H1 (cell line): ENCODE data around the gene MAML1. TPM values are rescaled to one million over a fixed set of nuclear protein-coding genes. Genes with fewer than 3 reads are reported as not detected.

Experiments used
- CTCF ChIA-PET: fragments of 300-600 bp; sonication (Branson Sonifier 250); formaldehyde crosslinking; loops from one replicate; lab custom pipeline; 2021; ENCODE audit not compliant: partially characterized antibody; lab: Charles Lee
- POLR2A ChIA-PET: fragments of 300-600 bp; sonication (Branson Sonifier 250); formaldehyde crosslinking; loops from one replicate; lab custom pipeline; 2021; ENCODE audit warnings: inconsistent platforms; ENCODE audit not compliant: partially characterized antibody; lab: Charles Lee
- DNase-seq, 2 experiments: peaks; one replicate each; pipeline versions ENCODE4 v3.0.0 to v3.0.0-alpha.2; 2010 to 2022; ENCODE audit warnings: low spot score in 2 of 2, low read depth in 1 of 2, mixed read lengths in 1 of 2
- FAIRE-seq: peaks from 2 replicates; lab custom pipeline; 2011; peaks lifted over from hg19 to GRCh38; lab: Jason Lieb, UNC
- H2AFZ ChIP-seq: 2 replicates; pipeline ENCODE4 v1.8.1; 2012; ENCODE audit warnings: low read length, inconsistent platforms
- H2AK5ac ChIP-seq: 2 replicates; pipeline ENCODE4 v1.6.1; 2013; ENCODE audit warnings: low read depth, low read length
- H2BK120ac ChIP-seq: replicated peaks from 2 replicates; pipeline ENCODE3; 2013; ENCODE audit warnings: low read depth, low read length, inconsistent platforms
- H2BK12ac ChIP-seq: 2 replicates; pipeline ENCODE4 v1.6.1; 2013; ENCODE audit warnings: low read depth, low read length
- H2BK15ac ChIP-seq: 2 replicates; pipeline ENCODE4 v1.6.1; 2013; ENCODE audit warnings: low read length
- H2BK20ac ChIP-seq: 2 replicates; pipeline ENCODE4 v1.6.1; 2013; ENCODE audit warnings: low read length
- H2BK5ac ChIP-seq: 2 replicates; pipeline ENCODE4 v1.6.1; 2013; ENCODE audit warnings: low read depth, low read length
- H3K14ac ChIP-seq: 2 replicates; pipeline ENCODE4 v1.6.1; 2013; ENCODE audit warnings: inconsistent platforms; ENCODE audit not compliant: insufficient read length
- H3K18ac ChIP-seq: 2 replicates; pipeline ENCODE4 v1.6.1; 2013; ENCODE audit warnings: low read length; ENCODE audit errors: extremely low read depth
- H3K23ac ChIP-seq: 2 replicates; pipeline ENCODE4 v1.6.1; 2013; ENCODE audit warnings: inconsistent platforms; ENCODE audit not compliant: insufficient read length
- H3K23me2 ChIP-seq: 2 replicates; pipeline ENCODE4 v1.6.1; 2013; ENCODE audit warnings: low read depth, low read length
- H3K27ac ChIP-seq: 2 replicates; pipeline ENCODE4 v1.6.1; 2011; ENCODE audit warnings: low read depth, low read length, inconsistent platforms
- H3K27me3 ChIP-seq, 4 experiments: replicated peaks in 1 of 4; 1 replicate in 1 of 4; 2 replicates in 3 of 4; pipeline versions ENCODE4 v1.6.1 to v1.8.1; 2011 to 2013; ENCODE audit warnings: low read length in 3 of 4, mild to moderate bottlenecking in 3 of 4, inconsistent platforms in 2 of 4, mixed read lengths in 2 of 4, moderate library complexity in 1 of 4; ENCODE audit not compliant: control insufficient read depth in 3 of 4, insufficient read depth in 3 of 4; ENCODE audit errors: extremely low read depth in 1 of 4
- H3K36me3 ChIP-seq, 4 experiments: 2 replicates each; pipeline versions ENCODE4 v1.6.1 to v1.8.1; 2011 to 2013; ENCODE audit warnings: mild to moderate bottlenecking in 4 of 4, low read length in 3 of 4, moderate library complexity in 2 of 4, control low read depth in 1 of 4, inconsistent platforms in 1 of 4; ENCODE audit not compliant: insufficient read depth in 4 of 4, control insufficient read depth in 2 of 4
- H3K4ac ChIP-seq: replicated peaks from 2 replicates; pipeline ENCODE3; 2013; ENCODE audit warnings: low read length, low read depth, mixed read lengths, inconsistent platforms; ENCODE audit not compliant: insufficient read length
- H3K4me1 ChIP-seq, 4 experiments: replicated peaks in 1 of 4; 1 replicate in 1 of 4; 2 replicates in 3 of 4; pipeline versions ENCODE4 v1.6.1 to v1.8.1; 2011 to 2013; ENCODE audit warnings: low read length in 3 of 4, inconsistent platforms in 2 of 4, mixed read lengths in 1 of 4; ENCODE audit not compliant: insufficient read depth in 4 of 4, control insufficient read depth in 3 of 4
- H3K4me2 ChIP-seq, 2 experiments: 2 replicates each; pipeline versions ENCODE4 v1.6.1 to v1.8.1; 2011 to 2013; ENCODE audit warnings: low read depth in 2 of 2, low read length in 2 of 2, control low read depth in 1 of 2, inconsistent platforms in 1 of 2, mild to moderate bottlenecking in 1 of 2; ENCODE audit not compliant: insufficient read depth in 1 of 2
- H3K4me3 ChIP-seq, 4 experiments: fragments of 200-600, 300-600 bp in 1 of 4; sonication (generic), shearing (Covaris generic), sonication (Bioruptor Twin) in 1 of 4; 2 replicates each; pipeline versions ENCODE4 v1.5.1 to v1.8.1; 2011 to 2016; ENCODE audit warnings: low read length in 4 of 4, low read depth in 3 of 4, control low read depth in 2 of 4, inconsistent platforms in 2 of 4, mild to moderate bottlenecking in 2 of 4, mixed read lengths in 1 of 4, moderate library complexity in 1 of 4; ENCODE audit not compliant: insufficient read depth in 2 of 4; ENCODE audit errors: extremely low read depth in 1 of 4
- H3K56ac ChIP-seq: replicated peaks from 2 replicates; pipeline ENCODE3; 2013; ENCODE audit warnings: low read depth, mild to moderate bottlenecking, mixed read lengths, low read length, inconsistent platforms; ENCODE audit not compliant: insufficient read length
- H3K79me1 ChIP-seq: 2 replicates; pipeline ENCODE4 v1.6.1; 2013; ENCODE audit warnings: low read depth, low read length, control low read depth
- H3K79me2 ChIP-seq, 2 experiments: 2 replicates each; pipeline versions ENCODE4 v1.6.1 to v1.8.1; 2012 to 2013; ENCODE audit warnings: low read length in 2 of 2, mild to moderate bottlenecking in 2 of 2, inconsistent platforms in 1 of 2; ENCODE audit not compliant: insufficient read depth in 2 of 2, control insufficient read depth in 1 of 2
- H3K9ac ChIP-seq, 4 experiments: replicated peaks in 1 of 4; 1 replicate in 1 of 4; 2 replicates in 3 of 4; pipeline versions ENCODE4 v1.6.1 to v1.8.1; 2011 to 2013; ENCODE audit warnings: low read depth in 3 of 4, low read length in 3 of 4, control low read depth in 2 of 4, mild to moderate bottlenecking in 2 of 4, moderate library complexity in 2 of 4, inconsistent platforms in 1 of 4; ENCODE audit errors: extremely low read depth in 1 of 4
- H3K9me3 ChIP-seq, 2 experiments: 2 replicates each; pipeline versions ENCODE4 v1.6.1 to v1.8.1; 2012 to 2013; ENCODE audit warnings: mild to moderate bottlenecking in 2 of 2, moderate library complexity in 2 of 2, control low read depth in 1 of 2, inconsistent platforms in 1 of 2, low read depth in 1 of 2, low read length in 1 of 2, mixed read lengths in 1 of 2; ENCODE audit not compliant: insufficient read depth in 2 of 2
- H4K20me1 ChIP-seq, 2 experiments: replicated peaks in 1 of 2; 2 replicates each; pipeline versions ENCODE3 to v1.8.1; 2011 to 2013; ENCODE audit warnings: inconsistent platforms in 2 of 2, low read length in 2 of 2, mild to moderate bottlenecking in 1 of 2; ENCODE audit not compliant: insufficient read depth in 2 of 2, control insufficient read depth in 1 of 2
- H4K5ac ChIP-seq: 2 replicates; pipeline ENCODE4 v1.6.1; 2013; ENCODE audit warnings: low read length, low read depth, mixed read lengths, inconsistent platforms; ENCODE audit not compliant: insufficient read length
- H4K8ac ChIP-seq: 2 replicates; pipeline ENCODE4 v1.8.0; 2013; ENCODE audit warnings: mild to moderate bottlenecking, moderate library complexity, low read length, inconsistent platforms; ENCODE audit not compliant: insufficient read depth; ENCODE audit errors: extremely low read depth
- H4K91ac ChIP-seq: replicated peaks from 2 replicates; pipeline ENCODE3; 2013; ENCODE audit warnings: low read length, mixed read lengths, inconsistent platforms; ENCODE audit not compliant: insufficient read length
- NANOG ChIP-seq: IDR thresholded peaks from 2 replicates; pipeline ENCODE4 v1.6.1; 2011; ENCODE audit warnings: low read length, low read depth, mild to moderate bottlenecking, inconsistent platforms; ENCODE audit not compliant: insufficient read depth, poor library complexity, severe bottlenecking
- POLR2A ChIP-seq, 2 experiments: IDR thresholded peaks; 1 replicate in 1 of 2; 2 replicates in 1 of 2; pipeline ENCODE4 v1.6.1; 2011; ENCODE audit warnings: low read depth in 2 of 2, low read length in 2 of 2, mild to moderate bottlenecking in 2 of 2; ENCODE audit errors: control extremely low read depth in 1 of 2
- SUZ12 ChIP-seq: fragments of 200-600 bp; sonication (generic); IDR thresholded peaks from 2 replicates; pipeline ENCODE4 v1.6.1; 2012; ENCODE audit warnings: mild to moderate bottlenecking, inconsistent platforms, low read length, moderate library complexity, mixed read lengths
- WGBS, 2 experiments: shearing (Covaris generic) in 1 of 2; methylation state at CpG; one replicate each; pipeline versions ENCODE4 v1.1.6 to v1.1.7; 2013 to 2015; ENCODE audit warnings: low lambda C conversion rate in 2 of 2, mixed read lengths in 2 of 2, inconsistent platforms in 1 of 2, low coverage in 1 of 2, missing lambda C conversion rate in 1 of 2; ENCODE audit not compliant: insufficient replicate concordance in 2 of 2, insufficient coverage in 1 of 2, insufficient read length in 1 of 2; ENCODE audit errors: extremely low coverage in 1 of 2, missing lambda C conversion rate in 1 of 2; 5-methylcytosine and 5-hydroxymethylcytosine counted together
- polyA plus RNA-seq, 7 experiments: library from polyadenylated mRNA; depleted of rRNA in 3 of 7; stranded (reverse) in 5 of 7; unstranded in 2 of 7; fragments of >200 nt in 5 of 7; fragments of 200-250 nt in 2 of 7; gene quantifications; 1 replicate in 5 of 7; 2 replicates in 1 of 7; 4 replicates in 1 of 7; pipeline versions ENCODE4 v1.2.1 to v1.2.3, GENCODE V29; 2011 to 2013; ENCODE audit warnings: missing spikeins in 2 of 7, mixed read lengths in 2 of 7
- total RNA-seq: library from RNA; stranded (reverse); fragmentation: NEBNext Ultra II Directional; extraction: Animal tissue kit (Norgen Biotek cat#: 25700); gene quantifications from 2 replicates; pipeline ENCODE4 v1.2.1, GENCODE V29; 2021

Gene MAML1
- total and polyA plus RNA-seq, 2 of the 8 experiments (the other 6 are each of a cell fraction or from before 2014, with no cell fraction given): 17.1 to 41.9 TPM

GRCh38 chr5:179822444-179822990 is 89.9 kb downstream of the MAML1 start:
- TF ChIP-seq POLR2A (IDR thresholded peaks at IDR 0.05; ENCODE audit: control extremely low read depth in 1 of 2, low read depth in 2 of 2, low read length in 2 of 2) (peak in 1 of 2 experiments; percentile 73; a peak in 1 of 3 replicates), SUZ12 (no peak), NANOG (no peak)
- TF ChIP-seq, all 59 proteins: peak for 1
- Histone ChIP-seq H4K91ac (no peak overlapping the region), H3K14ac (no peak overlapping the region), H3K36me3 (peaks cover 10 to 43% (median 35%) of the 10 kb centered on the region in 4 experiments), H3K4me3 (peak overlapping the region in 2 of 4 experiments; percentile 1 to 91; a peak in 3 of 8 replicates), H3K27ac (no peak overlapping the region), H3K79me2 (peaks cover 4 to 28% of the 10 kb centered on the region in 2 experiments; a peak in 2 of 4 replicates), H4K8ac (no peak overlapping the region), H3K9ac (no peak overlapping the region), H2AFZ (no peak overlapping the region), H3K23ac (no peak overlapping the region), H2BK12ac (no peak overlapping the region), H4K20me1 (peaks cover 8 to 25% of the 10 kb centered on the region in 2 experiments), H2BK5ac (no peak overlapping the region; the same call in 1 of the 2 replicates), H3K9me3 (no peaks in the 10 kb centered on the region), H2BK15ac (no peak overlapping the region), H2BK120ac (no peak overlapping the region), H3K23me2 (peaks cover 6% of the 10 kb centered on the region; the same call in 1 of the 2 replicates), H2AK5ac (no peak overlapping the region), H3K4me1 (peaks cover 4 to 36% (median 33%) of the 10 kb centered on the region in 4 experiments), H3K4ac (no peak overlapping the region), H3K18ac (no peak overlapping the region), H3K56ac (no peak overlapping the region), H3K27me3 (no peaks in the 10 kb centered on the region), H2BK20ac (no peak overlapping the region), H3K79me1 (peaks cover 8% of the 10 kb centered on the region), H3K4me2 (peak overlapping the region; percentile 54 to 81; a peak in 3 of 4 replicates), H4K5ac (no peak overlapping the region)
- ChIA-PET POLR2A (interaction anchor here (0.6 to 12.6 kb wide), 10 partner anchors 10 to 111 kb away, joined by 3 to 207 read pairs (median 4); partner anchors contain the start of genes LTC4S, MAML1, MGAT4B and MRNIP), CTCF (interaction anchor here (0.6 to 1.5 kb wide), 6 partner anchors 9 to 59 kb away, joined by 3 to 6 read pairs (median 4); no protein-coding TSS in a partner anchor)
- DNase-seq (no peak), FAIRE-seq (no peak)
- 74% methylated on average over 6 of the region's 8 CpGs; no CpG with 5 or more reads in 1 of the 2 experiments for WGBS, 2 experiments
